H9 (cell line): ENCODE data around the gene SYVN1. TPM values are rescaled to one million over a fixed set of nuclear protein-coding genes. Genes with fewer than 3 reads are reported as not detected.

Experiments used
- DNase-seq: peaks from one replicate; pipeline ENCODE4 v3.0.0-alpha.2; 2017
- H2AFZ ChIP-seq: one replicate; pipeline ENCODE4 v1.6.1; 2013; ENCODE audit warnings: mild to moderate bottlenecking, low read length, control low read depth, moderate library complexity
- H2AK5ac ChIP-seq: 2 replicates; pipeline ENCODE4 v1.6.1; 2013; ENCODE audit warnings: low read length, control low read depth, mixed read lengths; ENCODE audit not compliant: insufficient read length
- H2BK120ac ChIP-seq: one replicate; pipeline ENCODE4 v1.6.1; 2013; ENCODE audit warnings: low read depth, mild to moderate bottlenecking, low read length, control low read depth, inconsistent platforms; ENCODE audit not compliant: poor library complexity, severe bottlenecking
- H2BK12ac ChIP-seq: 2 replicates; pipeline ENCODE4 v1.6.1; 2013; ENCODE audit warnings: low read length, control low read depth, mixed read lengths, low read depth; ENCODE audit not compliant: insufficient read length
- H2BK15ac ChIP-seq: 2 replicates; pipeline ENCODE4 v1.6.1; 2013; ENCODE audit warnings: low read depth, low read length, control low read depth
- H2BK20ac ChIP-seq: one replicate; pipeline ENCODE4 v1.6.1; 2013; ENCODE audit warnings: low read depth, mild to moderate bottlenecking, low read length, control low read depth, inconsistent platforms; ENCODE audit not compliant: poor library complexity, severe bottlenecking
- H2BK5ac ChIP-seq: 2 replicates; pipeline ENCODE4 v1.6.1; 2013; ENCODE audit warnings: low read length, control low read depth, mixed read lengths; ENCODE audit not compliant: insufficient read length
- H3K14ac ChIP-seq: 2 replicates; pipeline ENCODE4 v1.6.1; 2013; ENCODE audit warnings: low read length, control low read depth; ENCODE audit not compliant: insufficient read depth
- H3K18ac ChIP-seq: 2 replicates; pipeline ENCODE4 v1.6.1; 2013; ENCODE audit warnings: low read depth, mild to moderate bottlenecking, mixed read lengths, low read length, control low read depth; ENCODE audit not compliant: insufficient read length
- H3K23ac ChIP-seq: 2 replicates; pipeline ENCODE4 v1.6.1; 2013; ENCODE audit warnings: low read length, control low read depth, mixed read lengths, low read depth; ENCODE audit not compliant: insufficient read length
- H3K23me2 ChIP-seq: 2 replicates; pipeline ENCODE4 v1.6.1; 2013; ENCODE audit warnings: low read depth, mild to moderate bottlenecking, mixed read lengths, low read length, control low read depth; ENCODE audit not compliant: insufficient read length, poor library complexity, severe bottlenecking
- H3K27ac ChIP-seq: 2 replicates; pipeline ENCODE4 v1.5.1; 2013; ENCODE audit warnings: low read length, control low read depth, mixed read lengths, low read depth; ENCODE audit not compliant: insufficient read length
- H3K27me3 ChIP-seq: 2 replicates; pipeline ENCODE4 v1.6.1; 2013; ENCODE audit warnings: low read length, control low read depth, inconsistent platforms; ENCODE audit not compliant: insufficient read depth
- H3K4ac ChIP-seq: 2 replicates; pipeline ENCODE4 v1.6.1; 2013; ENCODE audit warnings: low read depth, mild to moderate bottlenecking, control low read depth, inconsistent platforms, low read length, moderate library complexity
- H3K4me1 ChIP-seq: 2 replicates; pipeline ENCODE4 v1.6.1; 2013; ENCODE audit warnings: low read length, control low read depth, inconsistent platforms; ENCODE audit not compliant: insufficient read depth
- H3K4me2 ChIP-seq: 2 replicates; pipeline ENCODE4 v1.6.1; 2013; ENCODE audit warnings: low read length, control low read depth, mixed read lengths; ENCODE audit not compliant: insufficient read length, insufficient read depth
- H3K56ac ChIP-seq: 2 replicates; pipeline ENCODE4 v1.6.1; 2013; ENCODE audit warnings: low read depth, mild to moderate bottlenecking, mixed read lengths, low read length, control low read depth; ENCODE audit not compliant: insufficient read length
- H3K79me1 ChIP-seq: 2 replicates; pipeline ENCODE4 v1.6.1; 2013; ENCODE audit warnings: low read depth, mild to moderate bottlenecking, moderate library complexity, low read length, control low read depth, inconsistent platforms; ENCODE audit not compliant: insufficient read depth, poor library complexity, severe bottlenecking
- H3K79me2 ChIP-seq: 2 replicates; pipeline ENCODE4 v1.6.1; 2013; ENCODE audit warnings: low read length, control low read depth, inconsistent platforms; ENCODE audit not compliant: insufficient read depth
- H3K9ac ChIP-seq: 2 replicates; pipeline ENCODE4 v1.6.1; 2013; ENCODE audit warnings: low read length, control low read depth, mixed read lengths; ENCODE audit not compliant: insufficient read length; ENCODE audit errors: extremely low read depth
- H3K9me3 ChIP-seq: one replicate; pipeline ENCODE4 v1.6.1; 2013; ENCODE audit warnings: low read depth, low read length, inconsistent platforms; ENCODE audit not compliant: control insufficient read depth
- H3T11ph ChIP-seq: one replicate; pipeline ENCODE4 v1.6.1; 2013; ENCODE audit warnings: mild to moderate bottlenecking, low read length, control low read depth, inconsistent platforms
- H4K20me1 ChIP-seq: one replicate; pipeline ENCODE4 v1.6.1; 2013; ENCODE audit not compliant: control insufficient read depth, insufficient read length, insufficient read depth
- H4K5ac ChIP-seq: 2 replicates; pipeline ENCODE4 v1.6.1; 2013; ENCODE audit warnings: low read depth, mild to moderate bottlenecking, mixed read lengths, low read length, control low read depth; ENCODE audit not compliant: insufficient read length
- H4K8ac ChIP-seq: replicated peaks from 2 replicates; pipeline ENCODE4 v1.6.1; 2013; ENCODE audit warnings: low read length, control low read depth, mixed read lengths, low read depth; ENCODE audit not compliant: insufficient read length
- H4K91ac ChIP-seq: 2 replicates; pipeline ENCODE4 v1.6.1; 2013; ENCODE audit warnings: low read depth, mild to moderate bottlenecking, moderate library complexity, mixed read lengths, low read length, control low read depth; ENCODE audit not compliant: insufficient read length
- H3K27ac Mint-ChIP-seq, 3 experiments: 2 replicates in 2 of 3; 3 replicates in 1 of 3; pipeline ENCODE4 v1.8.0; 2020 to 2021; ENCODE audit warnings: mixed read lengths in 3 of 3, mild to moderate bottlenecking in 1 of 3, moderate library complexity in 1 of 3
- H3K27me3 Mint-ChIP-seq: 2 replicates; pipeline ENCODE4 v1.8.0; 2021; ENCODE audit warnings: low read depth, mild to moderate bottlenecking, moderate library complexity, mixed read lengths
- H3K36me3 Mint-ChIP-seq, 3 experiments: 2 replicates in 2 of 3; 3 replicates in 1 of 3; pipeline ENCODE4 v1.8.0; 2020 to 2021; ENCODE audit warnings: low read depth in 3 of 3, mixed read lengths in 3 of 3; ENCODE audit not compliant: insufficient read depth in 1 of 3
- H3K4me1 Mint-ChIP-seq, 2 experiments: 2 replicates each; pipeline ENCODE4 v1.8.0; 2020; ENCODE audit warnings: mixed read lengths in 2 of 2
- H3K4me3 Mint-ChIP-seq, 2 experiments: 2 replicates in 1 of 2; 3 replicates in 1 of 2; pipeline ENCODE4 v1.8.0; 2020 to 2021; ENCODE audit warnings: mild to moderate bottlenecking in 2 of 2, mixed read lengths in 2 of 2, moderate library complexity in 1 of 2
- H3K9me3 Mint-ChIP-seq, 2 experiments: 2 replicates in 1 of 2; 3 replicates in 1 of 2; pipeline ENCODE4 v1.8.0; 2020; ENCODE audit warnings: mild to moderate bottlenecking in 2 of 2, mixed read lengths in 2 of 2, moderate library complexity in 1 of 2
- CTCF ChIP-seq: fragments of 200-600 bp; sonication (generic); conservative IDR thresholded peaks from 3 replicates; pipeline ENCODE4 v1.8.0; 2021; ENCODE audit warnings: antibody characterized with exemption, mild to moderate bottlenecking
- WGBS: extraction: QIAGEN DNeasy Blood & Tissue Kit; methylation state at CpG from one replicate; pipeline ENCODE4 v1.1.7; 2013; ENCODE audit warnings: missing lambda C conversion rate, low lambda C conversion rate, mixed read lengths; ENCODE audit not compliant: insufficient read length; ENCODE audit errors: extremely low coverage; 5-methylcytosine and 5-hydroxymethylcytosine counted together
- total RNA-seq: library from RNA; stranded (reverse); gene quantifications from 2 replicates; pipeline ENCODE4 v1.2.1, GENCODE V29; 2021

SYVN1 gene
- total RNA-seq, 1 experiment from 2014 or later, result 31.6 TPM

DNA sequence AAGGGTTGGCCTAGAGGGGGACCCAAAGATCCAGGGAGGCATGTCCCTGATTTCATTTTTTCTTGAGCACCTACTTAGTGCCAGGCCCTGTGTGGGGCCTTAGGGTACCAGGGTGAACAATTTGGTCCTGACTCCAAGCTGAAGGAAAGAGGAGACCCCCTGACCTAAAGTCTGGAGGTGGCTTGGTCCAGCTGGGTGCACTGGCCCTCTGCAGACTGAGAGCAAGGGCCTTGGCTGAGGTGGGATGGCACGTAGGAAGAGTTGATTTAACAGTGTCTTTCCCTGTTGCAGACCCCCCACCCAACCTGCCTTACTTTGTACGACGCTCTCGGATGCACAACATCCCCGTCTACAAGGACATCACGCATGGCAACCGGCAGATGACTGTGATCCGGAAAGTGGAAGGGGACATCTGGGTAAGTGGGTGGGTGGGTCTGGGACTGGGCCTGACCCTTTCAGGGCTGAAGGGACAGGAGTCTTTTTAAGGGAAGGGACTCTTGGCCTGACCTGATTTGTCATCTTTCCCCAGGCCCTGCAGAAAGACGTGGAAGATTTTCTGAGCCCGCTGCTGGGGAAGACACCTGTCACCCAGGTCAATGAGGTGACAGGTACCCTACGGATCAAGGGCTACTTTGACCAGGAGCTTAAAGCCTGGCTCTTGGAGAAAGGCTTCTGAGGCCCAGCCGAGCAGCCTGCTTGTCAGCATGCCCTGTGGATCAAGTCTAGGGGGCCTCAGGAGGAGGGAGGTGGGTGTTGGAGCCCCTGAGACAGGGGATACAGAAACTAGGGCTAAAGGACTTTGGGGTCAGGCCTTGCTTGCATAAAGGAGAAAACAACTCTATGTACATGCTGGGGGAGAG lies 8.9 kb downstream of the SYVN1 start:
- no peak for DNase-seq
- peaks cover 4 to 15% of the 10 kb centered on the region in 2 experiments for H3K4me1 Mint-ChIP-seq
- H3K9me3 Mint-ChIP-seq, result no peaks in the 10 kb centered on the region
- TF ChIP-seq CTCF, result no peak
- no peak overlapping the region for H3K14ac ChIP-seq
- H3K23me2 ChIP-seq, result peaks cover 6% of the 10 kb centered on the region
- H3K4ac ChIP-seq, result no peak overlapping the region
- H3K27me3 Mint-ChIP-seq, result no peaks in the 10 kb centered on the region
- H3K36me3 Mint-ChIP-seq, result peaks cover 26 to 60% (median 59%) of the 10 kb centered on the region in 3 experiments
- no peak overlapping the region for H2AFZ ChIP-seq
- no peak overlapping the region for H2BK15ac ChIP-seq
- H3K23ac ChIP-seq, result no peak overlapping the region
- H3K56ac ChIP-seq, result no peak overlapping the region
- no peak overlapping the region for H3K9ac ChIP-seq
- H3K9me3 ChIP-seq, result no peaks in the 10 kb centered on the region
- no peak overlapping the region for H3K18ac ChIP-seq
- H3T11ph ChIP-seq, result no peak overlapping the region
- H3K79me1 ChIP-seq, result peaks cover 5% of the 10 kb centered on the region
- H3K4me2 ChIP-seq, result no peak overlapping the region
- no peak overlapping the region for H4K8ac ChIP-seq
- WGBS, result no CpG with 5 or more reads among the region's 12 CpGs
- no peaks in the 10 kb centered on the region for H3K4me1 ChIP-seq
- H4K5ac ChIP-seq, result no peak overlapping the region
- no peak overlapping the region for H2BK120ac ChIP-seq
- no peaks in the 10 kb centered on the region for H3K27me3 ChIP-seq
- no peak overlapping the region for H2AK5ac ChIP-seq
- peak overlapping the region in 1 of 2 experiments; percentile 42; a peak in 1 of 5 replicates for H3K4me3 Mint-ChIP-seq
- H3K27ac ChIP-seq, result no peak overlapping the region
- no peak overlapping the region for H4K91ac ChIP-seq
- H3K79me2 ChIP-seq, result peaks cover 9% of the 10 kb centered on the region; the same call in 1 of the 2 replicates
- H4K20me1 ChIP-seq, result no peaks in the 10 kb centered on the region
- H3K27ac Mint-ChIP-seq, result no peak overlapping the region
- no peak overlapping the region for H2BK12ac ChIP-seq
- no peak overlapping the region for H2BK20ac ChIP-seq
- no peak overlapping the region for H2BK5ac ChIP-seq
